ENCODE measurements around the gene GMDS.

The GMDS gene

DNA sequence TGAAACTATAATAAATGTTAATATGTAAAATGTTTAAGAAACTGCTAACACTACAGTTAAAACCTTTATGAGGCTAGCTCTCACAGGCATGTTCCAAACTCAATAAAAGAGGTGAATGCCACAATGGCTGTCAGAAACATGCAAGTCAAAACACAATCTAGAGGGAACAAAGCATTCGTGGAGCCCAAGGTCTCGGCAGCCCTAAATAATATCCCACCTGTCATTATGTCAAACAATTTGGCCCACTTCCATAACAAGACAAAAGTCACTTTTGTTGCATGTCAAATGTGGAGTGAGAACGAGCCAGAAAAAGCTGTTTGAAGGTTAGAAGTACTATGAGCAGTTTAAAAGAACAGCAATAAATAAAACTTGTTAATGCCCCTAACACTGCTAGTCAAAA is 181.9 kb downstream of the GMDS start:
- in situ Hi-C loops (cut with HindIII; ENCODE audit: low sequenced_read_pairs) = no loop called here

DNA sequence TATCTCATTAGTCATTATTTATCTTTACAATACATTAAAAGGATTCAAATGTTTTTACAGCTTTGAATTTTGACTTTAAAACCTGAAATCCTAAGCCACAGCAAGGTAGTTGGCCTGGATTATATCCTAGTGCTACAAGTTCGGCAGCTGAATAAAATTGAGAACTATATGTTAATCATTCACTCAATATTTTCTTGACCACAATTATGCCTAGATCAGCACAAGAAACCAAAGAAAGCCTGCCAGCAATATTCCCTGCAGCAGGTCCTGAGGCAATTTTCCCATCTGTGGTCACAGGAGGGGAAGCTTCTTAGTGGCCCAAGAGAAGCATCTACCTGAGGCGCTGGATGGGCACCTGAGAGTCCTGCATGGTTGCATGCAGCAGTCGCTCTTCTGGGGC is 183.5 kb downstream of the GMDS start:
- in situ Hi-C loops (cut with HindIII; ENCODE audit: low sequenced_read_pairs) = no loop called here

DNA sequence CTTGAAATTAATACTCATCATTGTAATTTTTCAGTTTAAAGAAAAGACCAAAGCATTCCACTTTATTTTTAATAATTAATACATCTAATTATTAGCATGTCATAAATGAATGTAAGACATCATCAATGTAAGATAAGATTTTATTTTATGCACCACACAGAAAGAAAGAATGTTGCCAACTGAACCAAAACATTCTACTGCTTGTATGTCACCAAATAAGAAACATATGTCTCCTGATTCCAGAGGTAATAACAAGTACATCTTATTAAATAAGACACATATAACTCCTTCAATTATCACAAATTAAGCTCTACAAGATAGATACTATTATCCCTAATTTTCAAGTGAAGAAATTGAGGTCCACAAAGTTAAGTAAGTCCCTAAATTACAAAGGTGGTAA is 189.5 kb downstream of the GMDS start:
- in situ Hi-C loops (cut with HindIII; ENCODE audit: low sequenced_read_pairs) = no loop called here

- in situ Hi-C loops (cut with HindIII; ENCODE audit: low sequenced_read_pairs) = no loop called here
Measured at GRCh38 chr6:2055143-2055542, 190.3 kb downstream of the GMDS start.

DNA sequence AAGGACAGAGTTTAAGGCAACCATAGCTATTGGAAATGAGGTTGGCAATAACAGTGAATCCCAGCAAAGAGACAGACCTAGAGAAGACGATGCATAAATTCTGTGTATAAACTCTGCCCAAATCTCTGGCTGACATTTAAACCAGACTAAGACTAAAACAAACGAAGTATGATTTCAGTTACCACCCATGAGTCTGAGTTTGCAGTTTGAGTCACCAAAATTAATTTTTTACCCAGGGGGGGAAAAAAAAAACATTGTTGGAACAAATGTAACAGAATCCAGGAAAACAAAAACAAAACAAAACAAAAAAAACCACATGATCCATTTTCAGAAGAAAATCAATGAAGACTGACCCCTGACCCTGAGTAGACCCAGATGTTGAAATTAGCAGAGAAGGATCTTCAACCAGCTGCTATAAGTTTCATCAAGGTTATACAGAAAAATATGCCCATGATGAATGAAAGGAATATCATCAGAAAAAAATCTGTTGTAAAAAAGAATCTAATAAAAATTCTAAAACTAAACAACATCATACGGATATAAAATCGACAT is 190.8 kb downstream of the GMDS start:
- in situ Hi-C loops (cut with HindIII; ENCODE audit: low sequenced_read_pairs) = no loop called here

DNA sequence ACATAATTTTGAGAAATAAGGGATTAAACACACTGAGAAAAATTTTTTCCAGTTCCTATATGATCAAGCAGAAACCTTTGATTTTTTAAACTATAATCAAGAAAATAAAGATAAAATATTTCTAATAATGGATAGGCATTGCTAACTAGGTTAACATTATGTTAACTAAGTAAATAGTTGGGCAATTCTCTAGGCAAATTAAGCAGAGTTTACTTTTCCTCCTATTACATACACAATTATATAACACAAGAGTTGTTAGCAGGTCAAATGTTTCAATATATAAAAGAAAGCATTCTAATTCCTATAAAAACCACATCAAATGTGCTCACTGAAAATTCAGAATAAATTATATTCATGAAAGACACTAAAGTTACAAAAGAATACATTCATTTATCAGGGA is 191.7 kb downstream of the GMDS start:
- in situ Hi-C loops (cut with HindIII; ENCODE audit: low sequenced_read_pairs) = no loop called here

GRCh38 chr6:2047855-2048254 is 197.6 kb downstream of the GMDS start:
- in situ Hi-C loops (cut with HindIII; ENCODE audit: low sequenced_read_pairs) = no loop called here

GRCh38 chr6:2044192-2044591 is 201.2 kb downstream of the GMDS start:
- in situ Hi-C loops (cut with HindIII; ENCODE audit: low sequenced_read_pairs) = no loop called here

GRCh38 chr6:2042956-2043648 is 202.3 kb downstream of the GMDS start:
- in situ Hi-C loops (cut with HindIII; ENCODE audit: low sequenced_read_pairs) = no loop called here

DNA sequence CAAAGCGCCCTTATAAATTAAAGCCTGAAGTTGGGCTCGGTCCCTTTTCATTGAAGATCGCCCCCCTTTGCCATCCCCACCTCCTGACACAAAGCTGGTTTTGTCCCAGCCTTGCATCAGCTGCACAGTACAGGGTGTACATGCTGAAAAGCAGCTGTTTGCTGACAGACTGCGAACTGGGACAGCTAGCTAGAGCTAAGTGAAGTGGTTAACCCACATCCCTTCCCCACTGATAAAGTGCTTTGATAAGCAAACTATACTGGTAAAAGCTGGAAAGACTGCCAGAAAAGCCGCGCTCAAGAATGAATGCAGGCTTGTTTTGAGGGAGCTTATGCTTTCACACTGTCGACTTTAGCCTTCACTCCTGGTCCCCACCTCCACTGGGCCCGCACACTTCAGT is 207.3 kb downstream of the GMDS start:
- in situ Hi-C loops (cut with HindIII; ENCODE audit: low sequenced_read_pairs) = no loop called here

- in situ Hi-C loops (cut with HindIII; ENCODE audit: low sequenced_read_pairs) = no loop called here
Measured at GRCh38 chr6:2037237-2037926, 208.0 kb downstream of the GMDS start.

- in situ Hi-C loops (cut with HindIII; ENCODE audit: low sequenced_read_pairs) = no loop called here
Measured at GRCh38 chr6:2036710-2037023, 208.7 kb downstream of the GMDS start.

DNA sequence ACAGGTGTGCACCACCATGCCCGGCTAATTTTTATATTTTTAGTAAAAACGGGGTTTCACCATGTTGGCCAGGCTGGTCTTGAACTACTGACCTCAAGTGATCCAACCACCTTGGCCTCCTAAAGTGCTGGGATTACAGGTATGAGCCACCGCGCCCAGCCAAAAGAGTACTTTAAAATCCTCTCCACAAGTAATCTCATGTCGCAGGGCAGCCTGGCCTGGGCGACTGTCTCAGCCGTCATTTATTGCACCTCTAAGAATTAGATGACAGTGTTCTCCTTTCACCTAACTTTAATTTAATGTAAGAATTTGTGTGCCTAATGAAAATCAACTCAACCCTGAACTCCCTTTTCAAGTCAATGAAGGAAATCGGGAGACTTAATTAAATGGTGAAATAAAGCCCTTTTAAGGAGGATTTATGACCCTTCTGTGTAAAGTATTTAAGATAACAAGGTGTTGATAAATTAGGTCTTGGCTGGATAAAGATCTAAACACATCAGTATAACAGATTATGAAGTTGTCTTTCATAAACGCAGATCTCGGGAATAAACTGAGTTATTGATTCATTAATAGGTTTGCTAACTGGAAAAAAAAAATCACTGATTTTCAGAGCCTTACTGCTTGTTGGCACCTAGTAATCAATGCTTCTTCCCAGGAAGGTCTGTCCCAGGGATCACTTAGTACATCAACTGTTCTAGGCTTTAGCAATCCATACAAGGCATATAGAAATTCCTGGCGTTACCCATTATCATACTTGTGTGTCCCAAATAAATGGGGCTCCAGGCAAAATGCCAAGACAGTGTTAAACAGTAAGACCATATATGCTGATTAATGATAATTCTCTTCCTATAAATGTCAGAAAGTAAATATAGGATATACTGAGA is 209.3 kb downstream of the GMDS start:
- in situ Hi-C loops (cut with HindIII; ENCODE audit: low sequenced_read_pairs) = no loop called here

DNA sequence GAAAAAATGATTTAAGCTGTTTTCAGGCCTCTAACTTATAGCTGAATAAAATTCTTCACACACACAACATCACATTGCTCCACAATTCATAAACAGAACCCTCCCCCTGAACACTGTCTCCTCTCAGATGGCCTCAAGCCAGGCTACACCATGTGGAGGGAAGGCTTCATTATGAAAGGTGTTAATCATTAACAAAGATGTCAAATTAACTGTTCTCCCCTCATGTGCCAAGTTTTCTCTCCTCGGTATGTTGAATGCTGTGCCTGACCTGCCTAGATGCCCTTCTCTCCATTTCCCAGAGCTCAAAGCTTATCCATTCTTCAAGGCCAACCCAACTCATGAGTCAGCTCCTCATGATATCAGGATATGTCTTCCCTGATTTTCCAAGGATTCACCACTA is 210.4 kb downstream of the GMDS start:
- in situ Hi-C loops (cut with HindIII; ENCODE audit: low sequenced_read_pairs) = no loop called here

DNA sequence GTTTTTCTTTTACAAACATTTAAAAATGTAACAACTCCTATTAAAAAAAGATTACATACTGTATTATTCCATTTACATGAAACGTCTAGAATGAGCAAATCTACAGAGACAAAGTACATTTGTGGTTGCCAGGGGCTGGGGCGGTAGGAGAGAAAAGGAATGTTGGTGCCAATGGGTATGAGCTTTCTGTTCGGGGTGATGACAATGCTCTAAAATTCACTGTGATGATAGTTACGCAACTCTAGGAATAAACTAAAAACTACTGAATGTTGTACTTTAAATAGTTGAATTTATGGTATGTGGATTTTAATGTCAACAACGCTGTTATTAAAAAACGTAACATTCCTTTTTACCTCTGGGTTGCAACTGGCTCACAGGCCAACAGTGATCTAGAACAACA is 211.1 kb downstream of the GMDS start:
- in situ Hi-C loops (cut with HindIII; ENCODE audit: low sequenced_read_pairs) = no loop called here

DNA sequence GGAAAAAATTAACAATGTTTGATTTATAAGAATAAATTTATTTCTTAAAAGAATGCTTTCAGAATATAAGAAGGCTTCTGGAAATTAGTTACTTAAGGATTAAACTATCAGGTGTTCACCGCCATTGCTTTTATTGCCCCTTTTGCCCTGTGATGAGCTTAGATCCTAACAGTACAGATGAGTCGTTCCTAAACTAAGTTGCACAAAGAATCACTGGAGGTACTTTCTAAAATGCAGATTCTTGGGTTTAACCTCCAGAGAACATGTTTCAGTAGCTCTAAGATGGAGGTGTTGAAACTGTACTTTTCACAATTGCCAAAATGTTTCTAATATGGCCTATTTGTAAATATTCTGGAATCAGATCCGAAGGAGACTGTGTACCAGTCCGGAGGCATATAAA is 211.9 kb downstream of the GMDS start:
- in situ Hi-C loops (cut with HindIII; ENCODE audit: low sequenced_read_pairs) = no loop called here

- in situ Hi-C loops (cut with HindIII; ENCODE audit: low sequenced_read_pairs) = no loop called here
Measured at GRCh38 chr6:2030682-2031244, 214.6 kb downstream of the GMDS start.

DNA sequence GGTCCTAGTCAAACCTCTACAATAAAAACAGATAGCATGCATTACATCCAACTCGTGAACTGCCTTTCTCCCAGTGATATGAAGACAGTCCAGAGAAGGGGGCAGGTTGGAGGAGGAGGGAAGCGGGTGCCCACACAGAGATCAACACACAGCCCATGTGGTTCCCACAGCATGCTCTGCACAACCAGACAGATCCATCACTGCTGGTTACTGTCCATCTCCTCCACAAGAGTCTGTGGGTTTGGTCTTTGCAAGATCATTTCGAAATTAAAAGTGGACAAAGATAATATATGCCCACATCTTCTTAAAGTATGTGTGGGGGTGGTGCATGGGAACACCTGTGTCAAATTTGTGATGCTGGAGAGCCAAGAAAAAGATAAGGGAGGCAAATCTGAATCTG is 215.5 kb downstream of the GMDS start:
- in situ Hi-C loops (cut with HindIII; ENCODE audit: low sequenced_read_pairs) = no loop called here

GRCh38 chr6:2029130-2029794 is 216.1 kb downstream of the GMDS start:
- in situ Hi-C loops (cut with HindIII; ENCODE audit: low sequenced_read_pairs) = no loop called here

DNA sequence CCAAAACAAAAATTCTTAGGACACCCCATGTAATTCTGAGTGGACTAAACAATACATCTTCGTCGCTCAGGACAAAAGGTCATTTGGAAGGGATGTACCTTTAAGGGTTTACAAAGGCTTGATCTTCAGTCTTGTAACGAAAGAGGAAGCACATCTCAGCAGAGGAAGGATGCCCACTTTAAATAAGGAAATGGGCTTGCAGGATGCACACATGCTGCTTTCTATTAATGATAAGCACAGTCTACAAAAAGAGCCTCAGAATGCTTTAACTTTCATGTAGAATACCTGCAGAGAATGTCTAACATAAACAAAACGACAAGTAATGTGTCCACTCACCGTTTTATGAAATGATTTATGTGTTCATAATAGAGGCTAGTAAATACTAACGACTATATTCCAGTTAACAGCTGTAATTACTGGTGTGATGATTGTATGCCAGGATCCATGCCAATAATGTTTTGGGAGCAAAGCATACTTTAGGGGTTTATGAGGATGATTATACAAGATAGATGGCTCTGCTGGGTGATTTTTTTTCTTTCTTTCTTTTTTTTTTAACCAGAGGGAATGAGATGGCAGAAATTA is 216.9 kb downstream of the GMDS start:
- in situ Hi-C loops (cut with HindIII; ENCODE audit: low sequenced_read_pairs) = no loop called here

Data from endothelial cell of hepatic sinusoid (primary cell).